NCI-H187 (cell line): ENCODE measurements around the gene ZNF710.

Source experiments
- DNase-seq, 2 experiments: peaks; one replicate each; lab custom pipeline; 2025; lab: John Stamatoyannopoulos, UW

Gene ZNF710

DNA sequence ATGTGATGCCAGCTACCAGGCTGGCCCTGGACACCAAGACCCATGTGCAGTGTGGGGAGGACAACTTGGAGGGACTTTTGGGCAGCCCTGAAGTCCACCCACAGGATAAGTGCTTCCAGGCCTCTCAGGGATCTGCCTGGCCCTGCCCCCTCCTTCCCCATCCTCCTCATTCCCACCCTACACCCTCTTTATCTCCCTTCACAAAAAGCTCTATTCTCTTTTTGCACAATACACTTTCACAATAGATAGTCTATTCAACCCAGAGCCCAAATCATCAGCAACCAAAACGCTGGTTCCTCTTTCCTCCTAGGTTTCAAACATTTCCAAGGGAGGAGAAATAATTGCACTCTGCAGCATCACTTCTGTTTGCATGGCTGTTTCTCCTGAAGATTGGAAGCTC, 7.8 kb upstream of the ZNF710 start:
- DNase-seq: no peak

DNA sequence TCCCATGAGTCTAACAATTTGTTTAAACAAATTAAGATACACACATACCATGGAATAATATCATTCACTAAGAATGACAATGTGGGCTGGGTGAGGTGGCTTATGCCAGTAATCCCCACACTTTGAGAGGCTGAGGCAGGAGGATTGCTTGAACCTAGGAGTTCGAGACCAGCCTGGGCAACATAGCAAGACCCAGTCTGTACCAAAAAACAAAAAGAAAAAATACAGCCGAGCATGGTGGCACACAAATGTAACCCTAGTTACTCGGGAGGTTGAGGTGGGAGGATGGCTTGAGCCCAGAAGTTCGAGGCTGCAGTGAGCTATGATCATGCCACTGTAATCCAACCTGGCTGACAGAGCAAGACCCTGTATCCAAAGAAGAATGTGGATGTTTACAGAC, 4.0 kb upstream of the ZNF710 start:
- no peak for DNase-seq

GRCh38 chr15:89998141-89998661, 2.9 kb upstream of the ZNF710 start:
- DNase-seq: peak in 1 of 2 experiments; percentile 28

- no peak for DNase-seq
These were observed 2.0 kb upstream of the ZNF710 start for GRCh38 chr15:89998923-89999675.

DNA sequence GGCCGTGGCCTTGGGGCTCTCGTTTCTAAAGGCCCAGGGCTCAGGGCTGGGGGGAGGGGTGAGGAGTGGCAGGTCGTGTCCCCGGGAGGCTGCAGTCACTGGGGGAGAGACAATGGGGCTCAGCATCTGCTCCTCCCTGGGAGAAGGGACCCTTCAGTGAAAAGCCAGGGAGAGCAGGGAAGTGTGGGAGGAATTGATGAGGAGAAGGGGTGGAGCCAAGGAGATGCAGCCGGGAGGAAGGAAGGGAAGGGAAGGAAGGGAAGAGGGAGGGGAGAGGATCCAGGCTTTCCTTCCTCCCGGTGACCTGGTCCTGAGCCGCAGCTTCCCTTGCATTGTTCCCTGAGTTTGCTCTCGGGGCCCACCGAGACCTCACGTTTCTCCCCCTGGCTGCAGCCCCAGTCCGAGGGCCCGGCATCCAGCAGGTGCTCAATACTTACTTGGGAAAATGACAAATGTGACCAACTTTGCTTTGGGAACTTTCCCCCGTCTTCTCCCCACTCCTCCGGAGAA, 1.4 kb upstream of the ZNF710 start:
- DNase-seq: no peak

- DNase-seq: no peak
These were observed 730 bp upstream of the ZNF710 start for GRCh38 chr15:90000186-90001001.

DNA sequence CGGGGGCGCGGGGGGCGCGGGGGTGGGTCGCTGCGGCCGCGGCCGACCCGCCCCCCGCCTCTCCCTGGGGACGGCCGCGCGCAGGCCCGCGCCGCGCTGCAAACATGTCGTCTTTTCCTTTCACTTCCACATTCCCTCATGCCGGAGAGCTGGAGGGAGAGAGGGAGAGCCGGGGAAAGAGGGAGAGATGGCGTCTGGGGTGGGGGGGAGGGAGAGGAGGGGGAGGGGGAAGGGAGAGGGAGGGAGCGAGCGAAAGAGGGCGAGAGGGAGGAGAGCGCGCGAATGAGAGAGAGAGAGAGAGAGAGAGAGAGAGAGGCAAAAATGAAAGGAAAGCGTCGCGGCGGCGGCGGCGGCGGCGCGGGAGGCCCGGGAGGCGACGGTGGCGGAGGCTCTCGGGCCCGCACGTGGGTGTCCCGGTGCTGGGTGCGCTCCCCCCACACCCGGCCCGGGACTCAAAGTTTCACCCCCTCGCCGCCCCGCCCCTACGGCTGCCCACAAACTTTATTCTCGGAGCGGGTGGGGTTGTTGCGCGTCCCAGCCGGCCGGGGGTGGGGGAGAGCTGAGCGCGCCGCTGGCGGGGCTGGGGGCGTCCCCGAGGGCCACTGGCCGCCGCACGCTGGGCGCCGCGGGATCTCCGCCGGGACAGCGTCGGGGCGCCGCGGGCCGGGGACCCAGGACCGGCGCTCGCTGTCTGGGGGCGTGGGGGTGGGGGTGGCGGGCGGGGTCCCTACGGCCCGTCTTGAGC, 731 bp downstream of the ZNF710 start:
- DNase-seq: no peak

- no peak for DNase-seq
These were observed 1.3 kb downstream of the ZNF710 start for GRCh38 chr15:90002428-90002844.

GRCh38 chr15:90003736-90004135, 2.6 kb downstream of the ZNF710 start:
- DNase-seq: no peak

DNA sequence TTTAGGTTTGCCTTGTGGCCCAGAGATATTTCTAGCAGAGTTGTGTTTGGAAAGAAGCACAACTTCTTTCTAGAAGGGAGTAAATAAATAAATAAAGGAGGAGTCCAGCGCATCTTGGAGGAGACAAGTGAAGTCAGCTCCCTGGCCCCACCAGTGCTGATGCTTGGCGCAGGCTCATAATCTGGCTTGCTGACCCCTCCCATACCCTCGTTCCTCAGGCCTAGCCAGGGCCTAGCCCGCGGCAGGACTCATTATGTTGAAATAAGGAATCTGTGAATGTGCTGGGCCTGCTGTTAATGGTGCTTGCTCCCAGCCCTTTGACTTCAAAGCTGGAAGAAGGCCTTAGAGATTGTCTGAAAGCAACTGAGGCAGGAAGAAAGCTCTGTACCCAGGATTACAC, 3.1 kb downstream of the ZNF710 start:
- no peak for DNase-seq

- DNase-seq: no peak
These were observed 3.5 kb downstream of the ZNF710 start for GRCh38 chr15:90004671-90005070.

- no peak for DNase-seq
These were observed 5.3 kb downstream of the ZNF710 start for GRCh38 chr15:90006217-90007075.

- DNase-seq: no peak
These were observed 5.9 kb downstream of the ZNF710 start for GRCh38 chr15:90007076-90007460.

DNA sequence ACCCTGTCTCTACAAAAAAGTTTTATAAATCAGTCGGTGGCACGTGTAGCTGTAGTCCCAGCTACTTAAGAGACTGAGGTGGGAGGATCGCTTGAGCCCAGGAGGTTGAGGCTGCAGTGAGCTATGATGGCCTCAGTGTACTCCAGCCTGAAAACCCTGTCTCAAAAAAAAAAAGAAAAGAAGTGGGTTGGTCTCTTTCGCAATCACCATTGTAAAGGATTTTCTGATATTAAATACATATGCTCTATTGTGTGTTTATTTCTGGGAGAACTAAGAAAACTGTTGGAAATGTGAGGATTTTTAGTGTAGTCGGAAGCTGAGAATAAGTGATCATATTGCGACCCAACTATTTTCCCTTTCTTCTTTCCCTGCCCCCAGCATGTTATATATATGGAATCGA, 7.5 kb downstream of the ZNF710 start:
- DNase-seq: no peak

DNA sequence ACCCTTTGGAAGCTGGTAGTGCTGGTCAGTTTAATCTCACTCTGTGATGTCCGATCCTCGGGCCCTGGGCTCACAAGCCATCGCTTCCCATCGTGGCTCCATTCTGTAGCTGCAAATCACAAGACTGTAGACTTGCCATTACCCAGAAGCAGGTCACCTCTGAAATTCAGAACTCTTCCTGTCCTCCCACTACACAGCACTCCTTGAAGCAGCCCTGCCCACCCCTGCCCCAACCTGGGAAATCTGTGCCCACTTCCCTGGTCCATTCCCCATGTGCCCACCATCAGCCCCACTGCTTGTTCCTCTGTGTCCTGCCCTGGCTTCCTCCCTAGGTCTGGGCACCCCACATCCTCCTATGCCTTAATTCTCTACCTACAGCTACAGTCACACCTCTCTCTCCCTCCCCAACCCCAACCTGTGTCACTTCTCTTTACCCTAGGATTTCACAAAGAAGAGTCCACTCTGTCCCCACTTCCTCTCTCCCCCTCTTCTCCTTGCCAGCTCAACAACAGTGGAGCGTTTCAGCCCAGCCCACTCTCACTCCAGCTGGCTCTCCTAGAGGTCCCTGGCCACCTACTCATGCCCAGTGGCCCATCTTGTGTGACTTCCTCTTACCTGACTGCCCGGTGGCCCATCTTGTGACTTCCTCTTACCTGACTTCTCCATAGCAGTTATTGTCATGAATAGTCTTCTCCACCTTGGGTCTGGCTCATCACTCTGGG, 8.3 kb downstream of the ZNF710 start:
- DNase-seq: no peak

- no peak for DNase-seq
These were observed 10.6 kb downstream of the ZNF710 start for GRCh38 chr15:90011705-90012104.

DNA sequence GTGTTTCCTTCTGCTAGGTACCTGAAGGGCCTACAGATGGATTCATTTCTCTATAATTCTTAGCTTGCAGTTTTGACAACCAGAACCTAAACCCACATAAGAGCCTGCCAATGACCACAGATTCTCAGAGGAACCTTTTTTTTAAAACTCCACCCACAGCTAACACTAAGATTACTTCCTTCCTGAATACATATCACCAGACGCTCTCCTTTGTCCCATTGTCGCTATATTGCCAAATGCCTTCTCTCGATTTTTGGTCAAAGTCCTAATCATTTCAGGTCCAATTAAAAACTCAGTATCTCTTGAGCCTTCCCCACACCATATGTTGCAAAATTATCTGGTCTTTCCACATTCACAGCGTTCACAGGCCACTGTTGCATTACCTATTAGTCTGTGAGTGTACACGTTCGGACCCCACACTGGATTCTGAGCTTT, 12.4 kb downstream of the ZNF710 start:
- DNase-seq: no peak

DNA sequence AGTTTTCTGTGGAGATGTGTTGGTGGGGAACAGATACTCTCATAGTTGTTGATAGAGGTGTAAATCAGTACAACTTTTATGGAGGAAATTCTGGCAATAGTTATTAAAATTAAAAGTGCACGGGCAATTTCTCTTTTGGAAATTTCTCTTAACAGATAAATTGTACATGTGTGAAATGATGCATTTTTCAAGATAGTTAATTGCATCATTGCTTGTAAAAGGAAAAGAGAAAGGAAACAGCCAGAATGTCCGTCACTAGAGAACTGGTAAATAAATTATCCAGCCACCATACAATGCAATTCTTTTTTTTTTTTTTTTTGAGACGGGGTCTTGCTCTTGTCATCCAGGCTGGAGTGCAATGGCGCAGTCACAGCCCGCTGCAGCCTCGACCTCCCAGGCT, 14.2 kb downstream of the ZNF710 start:
- no peak for DNase-seq

- DNase-seq: no peak
These were observed 14.6 kb downstream of the ZNF710 start for GRCh38 chr15:90015749-90016148.

- no peak for DNase-seq
These were observed 15.6 kb downstream of the ZNF710 start for GRCh38 chr15:90016721-90017120.
